HG03571 (cell line): ENCODE measurements around the gene TMEM260.
"Not testable (repeated sequence)": the region's sequence is repeated elsewhere in the genome, so short reads cannot be mapped to it uniquely, and the experiment has no call there.

Source experiments
- ATAC-seq: cut with Tn5 transposase; IDR thresholded peaks from one replicate; pipeline ENCODE4 v1.9.1; 2021; ENCODE audit not compliant: unreplicated experiment

The TMEM260 gene

DNA sequence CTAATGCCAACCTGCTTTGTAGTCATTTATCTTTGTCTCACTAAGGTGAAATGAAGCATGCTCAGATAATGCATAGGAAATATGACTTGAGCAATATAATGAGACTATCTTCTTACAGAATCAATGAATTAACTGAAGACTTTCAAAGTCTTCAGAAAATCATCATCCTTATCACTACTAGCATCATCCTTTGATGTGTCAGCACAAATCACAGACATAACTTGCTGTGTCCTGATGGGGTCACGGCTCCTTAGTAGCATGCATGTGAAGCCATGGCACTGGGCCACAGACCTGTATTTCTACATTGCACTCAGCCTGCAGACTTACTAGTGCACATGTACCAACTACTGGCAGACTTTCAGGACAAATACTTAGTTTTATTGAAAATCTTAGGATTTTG lies 18.9 kb downstream of the TMEM260 start:
- no peak for ATAC-seq

GRCh38 chr14:56603648-56604047 lies 24.1 kb downstream of the TMEM260 start:
- no peak for ATAC-seq

- no peak for ATAC-seq
Measured at GRCh38 chr14:56608689-56609088, 29.1 kb downstream of the TMEM260 start.

DNA sequence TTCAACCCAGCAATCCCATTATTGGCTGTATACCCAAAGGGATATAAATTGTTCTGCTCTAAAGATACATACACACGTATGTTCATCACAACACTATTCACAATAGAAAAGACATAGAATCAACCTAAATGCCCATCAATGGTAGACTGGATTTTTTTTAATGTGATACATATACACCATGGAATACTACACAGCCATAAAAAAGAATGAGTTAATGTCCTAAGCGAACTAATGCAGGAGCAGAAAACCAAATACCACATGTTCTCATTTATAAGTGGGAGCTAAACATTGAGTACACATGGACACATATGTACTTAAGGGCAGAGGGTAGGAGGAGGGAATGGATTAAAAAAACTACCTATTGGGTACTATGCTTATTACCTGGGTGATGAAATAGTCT lies 32.1 kb downstream of the TMEM260 start:
- not testable (repeated sequence) for ATAC-seq

GRCh38 chr14:56617084-56617483 lies 37.5 kb downstream of the TMEM260 start:
- no peak for ATAC-seq

- ATAC-seq, result no peak
Measured at GRCh38 chr14:56630707-56631106, 51.1 kb downstream of the TMEM260 start.

DNA sequence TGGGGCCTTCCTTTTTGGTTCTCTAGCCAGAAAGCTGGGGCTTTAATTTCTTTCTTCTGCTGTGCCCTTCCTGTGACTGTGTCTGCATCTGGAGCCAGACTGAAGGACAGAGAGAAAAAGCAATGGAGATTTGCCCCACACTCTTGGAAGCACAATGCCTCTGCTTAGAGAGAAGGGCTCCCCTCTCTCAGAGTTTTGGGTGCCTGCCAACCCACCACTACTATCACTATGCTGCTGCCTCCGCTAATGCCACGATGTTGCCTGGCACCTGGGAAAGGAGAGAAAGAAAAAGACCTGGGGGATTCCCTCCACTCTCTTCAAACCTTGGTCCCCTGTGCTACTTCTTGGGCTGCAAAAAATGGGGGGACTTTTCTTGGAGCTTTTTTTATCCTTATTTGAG lies 52.6 kb downstream of the TMEM260 start:
- no peak for ATAC-seq

GRCh38 chr14:56633544-56633943 lies 53.9 kb downstream of the TMEM260 start:
- no peak for ATAC-seq

- no peak for ATAC-seq
Measured at GRCh38 chr14:56635041-56635440, 55.4 kb downstream of the TMEM260 start.

- no peak for ATAC-seq
Measured at GRCh38 chr14:56647493-56647892, 67.9 kb downstream of the TMEM260 start.

GRCh38 chr14:56648508-56649301 lies 69.1 kb downstream of the TMEM260 start:
- ATAC-seq, result no peak

DNA sequence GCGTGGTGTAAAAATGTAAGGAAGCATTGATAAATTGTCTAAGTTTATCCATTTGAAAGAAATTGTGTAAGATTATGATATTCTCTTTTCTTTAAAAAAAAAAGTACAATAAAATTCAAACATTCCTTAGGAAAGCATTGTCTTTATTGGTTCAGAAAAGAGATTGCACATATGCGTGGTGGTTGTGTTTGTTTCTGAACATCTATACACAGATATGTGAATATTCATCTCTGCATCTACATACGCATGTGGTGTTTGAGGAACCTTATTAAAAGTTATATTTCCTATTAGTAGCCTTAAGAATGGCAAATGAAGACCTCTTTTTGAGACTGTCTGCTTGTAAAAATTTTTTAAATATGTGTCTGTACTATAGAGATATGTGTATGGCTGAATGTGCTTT lies 69.8 kb downstream of the TMEM260 start:
- no peak for ATAC-seq

- ATAC-seq, result no peak
Measured at GRCh38 chr14:56650048-56650447, 70.5 kb downstream of the TMEM260 start.

DNA sequence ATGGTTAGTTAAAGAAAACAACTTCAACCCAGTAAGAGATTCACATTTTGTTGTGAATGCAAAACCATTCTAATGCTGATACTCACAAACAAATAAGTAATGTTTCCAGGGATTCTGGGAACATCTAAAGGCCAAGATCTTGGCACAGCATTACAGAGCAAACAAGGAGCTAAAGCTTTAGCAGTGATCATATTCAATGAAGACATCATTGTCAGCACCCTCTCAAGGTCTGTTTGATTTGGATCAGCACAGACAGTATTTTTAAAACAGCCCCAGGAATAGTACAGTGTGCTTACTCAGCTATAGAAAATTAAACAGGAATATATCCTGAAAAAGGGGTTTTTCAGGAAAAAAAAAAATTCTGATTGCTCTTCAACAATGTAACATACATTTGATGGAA lies 71.4 kb downstream of the TMEM260 start:
- no peak for ATAC-seq

- no peak for ATAC-seq
Measured at GRCh38 chr14:56657604-56658003, 78.0 kb downstream of the TMEM260 start.

DNA sequence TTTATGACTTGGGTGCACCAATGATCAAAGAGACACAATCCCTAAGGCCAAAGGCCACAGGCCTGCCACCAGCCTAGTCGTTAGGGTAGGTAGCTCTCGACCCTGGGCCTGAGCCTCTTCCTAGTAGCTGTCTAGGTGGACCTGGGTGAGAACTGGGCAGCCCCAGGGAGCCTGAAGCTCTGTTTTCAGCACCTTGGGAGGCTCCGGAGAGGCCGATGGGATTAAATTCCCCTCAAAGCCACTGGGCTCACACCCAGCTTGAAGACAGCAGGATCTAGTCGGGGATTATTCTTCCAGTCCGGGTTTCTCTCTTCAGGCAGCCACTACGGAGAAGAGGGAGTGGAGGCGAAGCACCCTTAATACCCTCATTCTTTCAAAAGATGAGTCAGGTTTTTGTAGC lies 79.8 kb downstream of the TMEM260 start:
- ATAC-seq, result no peak

DNA sequence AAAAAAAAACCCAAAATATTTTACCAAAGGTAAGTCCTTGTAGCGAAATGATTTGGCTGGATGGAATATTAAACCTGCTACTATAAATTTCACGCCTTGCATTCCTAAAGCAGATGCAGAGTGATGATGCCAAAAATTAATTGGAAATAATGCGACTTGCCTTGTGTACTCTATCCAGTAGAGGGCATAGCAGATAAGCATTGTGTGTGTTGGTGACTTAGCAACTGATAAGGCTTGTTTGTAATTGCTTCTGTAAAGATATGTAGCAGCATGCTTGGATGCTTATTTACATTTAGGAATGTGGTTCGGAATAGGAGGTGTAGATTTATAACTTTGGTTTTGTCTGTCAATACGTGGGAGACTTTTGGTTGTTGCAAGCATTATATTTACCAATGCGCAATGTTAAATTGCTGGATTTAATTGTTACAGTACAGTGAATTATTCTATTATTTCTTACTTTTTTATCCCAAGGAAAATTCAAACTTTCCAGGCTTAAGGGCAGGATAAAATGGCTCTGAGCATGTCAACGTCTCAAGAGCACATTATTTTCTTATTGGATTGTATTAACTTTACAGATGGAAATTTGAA lies 80.5 kb downstream of the TMEM260 start:
- no peak for ATAC-seq

- no peak for ATAC-seq
Measured at GRCh38 chr14:56660677-56661389, 81.2 kb downstream of the TMEM260 start.

- no peak for ATAC-seq
Measured at GRCh38 chr14:56661478-56661877, 81.9 kb downstream of the TMEM260 start.

DNA sequence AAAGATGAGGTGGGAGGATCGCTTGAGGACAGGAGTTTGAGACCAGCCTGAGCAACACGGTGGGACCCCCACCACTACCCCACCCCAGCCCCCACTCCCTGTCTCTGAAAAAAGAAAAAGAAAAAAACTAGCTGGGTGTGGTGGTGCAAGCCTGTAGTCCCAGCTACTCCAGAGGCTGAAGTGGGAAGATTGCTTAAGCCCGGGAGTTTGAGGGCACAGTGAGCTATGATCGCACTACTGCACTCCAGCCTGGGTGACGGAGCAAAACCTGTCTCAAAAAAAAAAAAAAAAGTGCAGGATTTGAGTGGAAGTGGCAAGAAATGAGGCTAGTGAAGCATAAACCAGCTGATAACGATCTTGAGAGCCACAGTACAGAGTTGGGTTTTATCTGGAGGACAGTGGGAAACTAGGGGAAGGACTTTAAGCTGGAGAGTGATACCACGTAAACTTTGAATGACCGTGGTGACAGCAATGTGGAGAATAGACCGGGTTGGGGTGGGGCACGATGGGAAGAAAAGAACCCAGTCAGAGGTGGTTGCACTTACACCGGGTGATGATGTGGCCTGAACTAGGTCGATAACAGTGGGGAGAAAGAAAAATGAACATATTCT lies 85.3 kb downstream of the TMEM260 start:
- ATAC-seq, result no peak

DNA sequence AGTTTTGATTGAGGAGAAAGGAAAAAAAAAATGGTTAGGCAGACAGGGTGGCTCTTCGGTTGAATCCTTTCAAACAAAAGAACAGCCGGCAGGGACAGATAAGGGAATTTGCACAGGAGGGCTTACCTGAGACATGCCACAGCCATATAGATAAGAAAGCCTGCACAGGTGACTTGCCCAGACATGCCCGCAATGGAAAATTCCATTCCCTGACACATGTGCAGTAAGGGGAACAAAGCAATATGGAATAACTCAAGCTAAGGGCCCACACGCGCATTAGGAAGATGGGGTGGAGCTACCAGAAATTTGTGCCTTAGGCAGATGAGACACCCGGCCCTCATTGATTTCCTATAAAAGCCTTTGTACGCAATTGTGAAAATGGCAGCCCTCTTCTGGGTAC lies 86.7 kb downstream of the TMEM260 start:
- no peak for ATAC-seq

- no peak for ATAC-seq
Measured at GRCh38 chr14:56666716-56667115, 87.1 kb downstream of the TMEM260 start.
